ENCODE measurements around the gene LGALSL.

The LGALSL gene

DNA sequence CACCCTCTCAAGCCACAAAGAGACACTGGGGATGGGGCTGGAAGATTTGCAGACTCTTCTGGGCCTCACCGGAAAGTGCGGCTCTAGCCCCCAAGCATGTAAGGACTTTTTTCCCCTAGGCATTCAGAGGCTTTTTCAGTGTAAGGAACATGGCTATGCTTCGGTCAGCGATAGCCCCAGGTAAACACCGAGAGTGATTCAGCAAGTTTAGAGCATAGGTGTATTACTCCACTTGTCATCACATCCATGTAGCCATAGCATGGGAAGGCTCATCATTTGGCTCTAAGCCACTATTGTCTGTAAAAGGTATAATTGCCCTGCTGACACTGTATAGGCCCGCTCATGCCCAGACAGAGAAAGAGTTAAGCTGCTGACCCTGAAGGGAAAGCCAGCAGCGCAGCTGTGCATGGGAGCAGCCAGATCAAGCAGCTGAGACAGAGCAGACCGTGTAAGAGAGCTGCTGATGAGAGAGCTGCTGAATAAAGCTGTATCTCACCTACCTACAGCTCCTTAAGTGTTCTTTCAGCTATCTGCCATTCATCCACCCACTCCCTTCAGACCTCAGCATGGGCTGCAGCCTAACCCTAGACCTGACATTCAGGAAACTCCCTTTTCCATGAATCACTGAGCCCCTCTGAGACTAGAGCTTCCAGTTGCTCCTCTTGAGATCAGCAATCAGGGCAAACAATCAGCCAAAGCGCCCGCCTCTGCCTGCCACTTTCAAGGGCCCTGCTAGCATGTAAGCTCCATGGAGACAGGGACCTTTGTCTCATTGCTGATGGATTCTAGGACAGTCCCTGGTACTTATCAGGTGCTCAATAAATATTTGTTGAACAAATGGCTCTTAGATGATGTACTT lies 25.5 kb downstream of the LGALSL start:
- H3K27me3 ChIP-seq (replicated peaks; ENCODE audit: insufficient read depth, low read length) = no peaks in the 10 kb centered on the region
- no peak for DNase-seq
- no peak overlapping the region for H3K9ac ChIP-seq (ENCODE audit: low read length)
- H3K4me1 ChIP-seq (ENCODE audit: low read length) = peaks cover 38% of the 10 kb centered on the region
- H3F3A ChIP-seq (ENCODE audit: insufficient read depth, low read length) = 0 out of 2 replicates have a peak, but pooled peaks cover 4% of the 10 kb centered on the region
- H3K4me2 ChIP-seq (ENCODE audit: low read depth, low read length) = no peak overlapping the region
- H3K4me3 ChIP-seq (ENCODE audit: low read length) = no peak overlapping the region
- no peaks in the 10 kb centered on the region for H3K79me2 ChIP-seq (ENCODE audit: low read length)
- TF ChIP-seq EZH2phosphoT487 (IDR thresholded peaks at IDR 0.05; ENCODE audit: low read length) (no peak), EZH2 (optimal IDR thresholded peaks at IDR 0.05; ENCODE audit: low read depth, low read length) (no peak)
- TF ChIP-seq, protein P1, sequence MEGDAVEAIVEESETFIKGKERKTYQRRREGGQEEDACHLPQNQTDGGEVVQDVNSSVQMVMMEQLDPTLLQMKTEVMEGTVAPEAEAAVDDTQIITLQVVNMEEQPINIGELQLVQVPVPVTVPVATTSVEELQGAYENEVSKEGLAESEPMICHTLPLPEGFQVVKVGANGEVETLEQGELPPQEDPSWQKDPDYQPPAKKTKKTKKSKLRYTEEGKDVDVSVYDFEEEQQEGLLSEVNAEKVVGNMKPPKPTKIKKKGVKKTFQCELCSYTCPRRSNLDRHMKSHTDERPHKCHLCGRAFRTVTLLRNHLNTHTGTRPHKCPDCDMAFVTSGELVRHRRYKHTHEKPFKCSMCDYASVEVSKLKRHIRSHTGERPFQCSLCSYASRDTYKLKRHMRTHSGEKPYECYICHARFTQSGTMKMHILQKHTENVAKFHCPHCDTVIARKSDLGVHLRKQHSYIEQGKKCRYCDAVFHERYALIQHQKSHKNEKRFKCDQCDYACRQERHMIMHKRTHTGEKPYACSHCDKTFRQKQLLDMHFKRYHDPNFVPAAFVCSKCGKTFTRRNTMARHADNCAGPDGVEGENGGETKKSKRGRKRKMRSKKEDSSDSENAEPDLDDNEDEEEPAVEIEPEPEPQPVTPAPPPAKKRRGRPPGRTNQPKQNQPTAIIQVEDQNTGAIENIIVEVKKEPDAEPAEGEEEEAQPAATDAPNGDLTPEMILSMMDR (IDR thresholded peaks at IDR 0.05; ENCODE audit: low read length) = no peak
- H3K9me2 ChIP-seq (replicated peaks; ENCODE audit: insufficient read depth, low read length) = no peaks in the 10 kb centered on the region
- no peak overlapping the region for H3K27ac ChIP-seq (ENCODE audit: low read length)
- no peaks in the 10 kb centered on the region for H3K36me3 ChIP-seq (replicated peaks; ENCODE audit: insufficient read depth, low read length)
- no peaks in the 10 kb centered on the region for H4K20me1 ChIP-seq (ENCODE audit: insufficient read depth, low read length)
- H3K9me3 ChIP-seq (replicated peaks; ENCODE audit: insufficient read depth, low read length) = no peaks in the 10 kb centered on the region
- H2AFZ ChIP-seq (ENCODE audit: low read length) = no peak overlapping the region

DNA sequence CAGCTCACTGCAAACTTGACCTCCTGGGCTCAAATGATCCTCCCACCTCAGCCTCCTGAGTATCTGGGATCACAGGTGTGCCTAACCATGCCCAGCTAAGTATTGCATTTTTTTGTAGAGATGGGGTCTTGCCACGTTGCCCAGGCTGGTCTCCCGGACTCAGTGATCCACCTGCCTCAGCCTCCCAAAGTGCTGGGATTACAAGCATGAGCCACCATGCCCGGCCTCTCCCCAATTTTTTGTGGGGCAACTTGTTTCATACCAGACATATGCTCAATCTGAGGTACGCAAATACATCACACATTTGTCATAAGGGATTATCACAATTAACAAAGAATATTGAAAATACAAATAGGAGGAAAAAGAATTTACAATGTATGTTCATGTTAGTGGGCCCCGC lies 27.7 kb downstream of the LGALSL start:
- no peak for TF ChIP-seq EZH2phosphoT487 (IDR thresholded peaks at IDR 0.05; ENCODE audit: low read length)
- no peak for TF ChIP-seq EZH2 (optimal IDR thresholded peaks at IDR 0.05; ENCODE audit: low read depth, low read length)
- TF ChIP-seq, protein P1 (IDR thresholded peaks at IDR 0.05; ENCODE audit: low read length) = no peak
- H3K27me3 ChIP-seq (replicated peaks; ENCODE audit: insufficient read depth, low read length) = no peaks in the 10 kb centered on the region
- H3K4me3 ChIP-seq (ENCODE audit: low read length) = no peak overlapping the region

DNA sequence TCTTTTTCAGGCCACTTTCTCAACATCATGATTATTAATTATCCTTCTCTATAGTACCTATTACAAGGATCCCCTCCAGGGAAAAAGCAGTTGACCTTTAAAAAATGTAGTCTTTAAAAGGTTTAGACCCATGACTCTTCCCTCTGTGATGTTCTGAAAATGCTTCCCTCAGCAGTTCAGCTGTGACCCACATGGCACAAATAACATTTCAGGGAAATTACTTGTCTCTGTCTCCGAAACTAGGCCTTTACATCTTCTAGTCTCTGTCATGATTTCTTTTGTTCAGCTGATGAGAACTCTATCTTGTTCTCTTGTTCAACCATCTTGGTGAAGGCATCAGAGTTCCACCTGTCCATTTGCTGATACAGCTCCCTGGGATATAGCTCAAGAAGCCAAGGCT lies 28.3 kb downstream of the LGALSL start:
- Histone ChIP-seq H3K4me3 (ENCODE audit: low read length) (no peak overlapping the region), H3F3A (ENCODE audit: insufficient read depth, low read length) (peaks cover 15% of the 10 kb centered on the region), H2AFZ (ENCODE audit: low read length) (no peak overlapping the region), H3K79me2 (ENCODE audit: low read length) (no peaks in the 10 kb centered on the region), H3K4me1 (ENCODE audit: low read length) (peaks cover 55% of the 10 kb centered on the region), H3K9ac (ENCODE audit: low read length) (no peak overlapping the region), H3K27ac (ENCODE audit: low read length) (peak overlapping the region; percentile 45; the same call in 1 of the 2 replicates), H4K20me1 (ENCODE audit: insufficient read depth, low read length) (no peaks in the 10 kb centered on the region), H3K27me3 (replicated peaks; ENCODE audit: insufficient read depth, low read length) (no peaks in the 10 kb centered on the region), H3K36me3 (replicated peaks; ENCODE audit: insufficient read depth, low read length) (no peaks in the 10 kb centered on the region), H3K9me2 (replicated peaks; ENCODE audit: insufficient read depth, low read length) (no peaks in the 10 kb centered on the region), H3K4me2 (ENCODE audit: low read depth, low read length) (no peak overlapping the region), H3K9me3 (replicated peaks; ENCODE audit: insufficient read depth, low read length) (no peaks in the 10 kb centered on the region)
- DNase-seq = peak; percentile 57
- TF ChIP-seq, protein P1 (IDR thresholded peaks at IDR 0.05; ENCODE audit: low read length) = no peak
- TF ChIP-seq EZH2 (optimal IDR thresholded peaks at IDR 0.05; ENCODE audit: low read depth, low read length) (no peak), EZH2phosphoT487 (IDR thresholded peaks at IDR 0.05; ENCODE audit: low read length) (no peak)

More for the DNA sequence above, 27.7 kb downstream of the LGALSL start:
- Histone ChIP-seq H2AFZ (ENCODE audit: low read length) (no peak overlapping the region), H3K9me3 (replicated peaks; ENCODE audit: insufficient read depth, low read length) (no peaks in the 10 kb centered on the region), H3F3A (ENCODE audit: insufficient read depth, low read length) (peaks cover 15% of the 10 kb centered on the region), H3K27ac (ENCODE audit: low read length) (no peak overlapping the region), H3K4me1 (ENCODE audit: low read length) (peaks cover 52% of the 10 kb centered on the region), H3K79me2 (ENCODE audit: low read length) (no peaks in the 10 kb centered on the region), H3K36me3 (replicated peaks; ENCODE audit: insufficient read depth, low read length) (no peaks in the 10 kb centered on the region), H4K20me1 (ENCODE audit: insufficient read depth, low read length) (no peaks in the 10 kb centered on the region), H3K4me2 (ENCODE audit: low read depth, low read length) (no peak overlapping the region), H3K9ac (ENCODE audit: low read length) (no peak overlapping the region), H3K9me2 (replicated peaks; ENCODE audit: insufficient read depth, low read length) (no peaks in the 10 kb centered on the region)
- DNase-seq = no peak
